HL-60 (cell line): Measurements from ENCODE around the gene DPYD.

Source experiments
- DNase-seq, 2 experiments: peaks; one replicate each; pipeline ENCODE4 v3.0.0-alpha.2; 2010 to 2020; ENCODE audit warnings: low read depth in 1 of 2, low spot score in 1 of 2
- H3K27ac ChIP-seq: fragments of 250-450 bp; sonication (Bioruptor Pico); replicated peaks from 2 replicates; pipeline ENCODE4 v1.5.1; 2020; ENCODE audit warnings: mild to moderate bottlenecking, moderate library complexity
- H3K27me3 ChIP-seq: fragments of 250-450 bp; sonication (Bioruptor Pico); 2 replicates; pipeline ENCODE4 v1.5.1; 2021; ENCODE audit warnings: mild to moderate bottlenecking, moderate library complexity; ENCODE audit not compliant: insufficient read depth, poor library complexity, severe bottlenecking
- H3K4me3 ChIP-seq: replicated peaks from 2 replicates; pipeline ENCODE4 v1.5.1; 2011; ENCODE audit warnings: mild to moderate bottlenecking, control low read depth, low read length; ENCODE audit not compliant: insufficient read depth
- CTCF ChIP-seq: IDR thresholded peaks from one replicate; pipeline ENCODE4 v1.5.1; 2011; ENCODE audit warnings: low read length, control low read depth, inconsistent platforms; ENCODE audit not compliant: insufficient read depth
- GABPA ChIP-seq: IDR thresholded peaks from 2 replicates; pipeline ENCODE4 v1.6.1; 2012; ENCODE audit warnings: low read depth
- POLR2AphosphoS5 ChIP-seq: IDR thresholded peaks from 2 replicates; pipeline ENCODE4 v1.6.1; 2012; ENCODE audit warnings: low read depth
- REST ChIP-seq: IDR thresholded peaks from 2 replicates; pipeline ENCODE4 v1.6.1; 2012; ENCODE audit warnings: low read depth; ENCODE audit not compliant: insufficient replicate concordance
- SPI1 ChIP-seq: IDR thresholded peaks from 2 replicates; pipeline ENCODE4 v1.6.1; 2012; ENCODE audit warnings: low read depth, mild to moderate bottlenecking, borderline replicate concordance

DPYD gene

GRCh38 chr1:97091263-97091662 is 829.6 kb downstream of the DPYD start:
- Histone ChIP-seq H3K27ac (no peak overlapping the region), H3K4me3 (no peak overlapping the region), H3K27me3 (no peaks in the 10 kb centered on the region)
- DNase-seq = no peak
- no peak for TF ChIP-seq GABPA

GRCh38 chr1:97090725-97091124 is 830.1 kb downstream of the DPYD start:
- no peak overlapping the region for H3K27ac ChIP-seq

GRCh38 chr1:97089173-97089572 is 831.7 kb downstream of the DPYD start:
- no peak overlapping the region for H3K4me3 ChIP-seq
- DNase-seq = no peak
- no peak for TF ChIP-seq POLR2AphosphoS5
- H3K27ac ChIP-seq = no peak overlapping the region
- H3K27me3 ChIP-seq = no peaks in the 10 kb centered on the region

More at GRCh38 chr1:97090725-97091124, 830.1 kb downstream of the DPYD start:
- no peak for DNase-seq
- Histone ChIP-seq H3K27me3 (no peaks in the 10 kb centered on the region), H3K4me3 (no peak overlapping the region)
- TF ChIP-seq REST (no peak), SPI1 (no peak), CTCF (no peak), POLR2AphosphoS5 (no peak), GABPA (no peak)

- Histone ChIP-seq H3K27ac (no peak overlapping the region), H3K27me3 (no peaks in the 10 kb centered on the region), H3K4me3 (no peak overlapping the region)
- DNase-seq = no peak
- TF ChIP-seq REST (no peak), SPI1 (no peak), GABPA (no peak), CTCF (no peak), POLR2AphosphoS5 (no peak)
Measured at GRCh38 chr1:97088391-97088790, 832.4 kb downstream of the DPYD start.

GRCh38 chr1:97084546-97084945 is 836.3 kb downstream of the DPYD start:
- TF ChIP-seq CTCF (no peak), SPI1 (no peak), REST (no peak), POLR2AphosphoS5 (no peak), GABPA (no peak)

More at GRCh38 chr1:97084546-97084945, 836.3 kb downstream of the DPYD start:
- H3K27ac ChIP-seq = no peak overlapping the region
- H3K4me3 ChIP-seq = no peak overlapping the region
- H3K27me3 ChIP-seq = no peaks in the 10 kb centered on the region
- no peak for DNase-seq
